CD4-positive, alpha-beta T cell (primary cell): ENCODE results near the gene PACSIN2. TPM values are rescaled to one million over a fixed set of nuclear protein-coding genes. Genes with fewer than 3 reads are reported as not detected.

Experiments used
- ATAC-seq: fragments of 200-7000 bp; cut with Tn5 transposase; one replicate; pipeline ENCODE4 v1.10.0; 2022; ENCODE audit warnings: mild to moderate bottlenecking; ENCODE audit not compliant: poor library complexity
- CTCF ChIA-PET: fragments of 350-600 bp; sonication (Branson Sonifier 250); formaldehyde crosslinking; loops from one replicate; lab custom pipeline; 2021; ENCODE audit warnings: antibody characterized with exemption, inconsistent platforms; lab: Charles Lee
- POLR2A ChIA-PET: fragments of 350-600 bp; sonication (Branson Sonifier 250); formaldehyde crosslinking; loops from one replicate; lab custom pipeline; 2021; ENCODE audit warnings: antibody characterized with exemption, inconsistent platforms; lab: Charles Lee
- DNase-seq, 14 experiments: peaks; one replicate each; pipeline ENCODE4 v3.0.0-alpha.2; 2013 to 2020; ENCODE audit warnings: mixed read lengths in 2 of 14
- H3K27ac ChIP-seq, 2 donors: one replicate each; pipeline versions ENCODE4 v1.5.1 to v1.7.0; 2013; ENCODE audit warnings: low read length in 2 of 2, low read depth in 1 of 2, mild to moderate bottlenecking in 1 of 2
- H3K27me3 ChIP-seq, 2 experiments: 1 replicate in 1 of 2; 2 replicates in 1 of 2; pipeline versions ENCODE4 v1.6.1 to v1.7.0; 2013; ENCODE audit warnings: low read length in 2 of 2, control low read depth in 1 of 2, mild to moderate bottlenecking in 1 of 2, moderate library complexity in 1 of 2; ENCODE audit not compliant: insufficient read depth in 2 of 2, control insufficient read depth in 1 of 2
- H3K36me3 ChIP-seq: one replicate; pipeline ENCODE4 v1.6.1; 2013; ENCODE audit warnings: low read length, control low read depth; ENCODE audit not compliant: insufficient read depth
- H3K4me1 ChIP-seq: one replicate; pipeline ENCODE4 v1.6.1; 2013; ENCODE audit warnings: low read length, control low read depth; ENCODE audit not compliant: insufficient read depth
- H3K4me3 ChIP-seq: one replicate; pipeline ENCODE4 v1.5.1; 2013; ENCODE audit warnings: mild to moderate bottlenecking, low read length, moderate library complexity
- H3K9me3 ChIP-seq, 2 experiments: 1 replicate in 1 of 2; 2 replicates in 1 of 2; pipeline versions ENCODE4 v1.6.1 to v1.7.0; 2013; ENCODE audit warnings: low read length in 2 of 2, mild to moderate bottlenecking in 2 of 2, control low read depth in 1 of 2, moderate library complexity in 1 of 2; ENCODE audit not compliant: control insufficient read depth in 1 of 2, insufficient read depth in 1 of 2
- H3K27ac Mint-ChIP-seq: one replicate; pipeline ENCODE4 v1.8.0; 2020; ENCODE audit warnings: mixed read lengths
- H3K27me3 Mint-ChIP-seq: one replicate; pipeline ENCODE4 v1.8.0; 2021; ENCODE audit warnings: mixed read lengths
- H3K36me3 Mint-ChIP-seq: one replicate; pipeline ENCODE4 v1.8.0; 2021; ENCODE audit warnings: low read depth, mixed read lengths
- H3K4me1 Mint-ChIP-seq: one replicate; pipeline ENCODE4 v1.8.0; 2021; ENCODE audit warnings: low read depth, mixed read lengths
- H3K4me3 Mint-ChIP-seq: one replicate; pipeline ENCODE4 v1.8.0; 2020; ENCODE audit warnings: mild to moderate bottlenecking, mixed read lengths
- H3K9me3 Mint-ChIP-seq: one replicate; pipeline ENCODE4 v1.8.0; 2020; ENCODE audit warnings: mixed read lengths
- intact Hi-C, 2 experiments: fragments of 100-400 bp; cut with DNase I in 1 of 2; cut with micrococcal nuclease in 1 of 2; formaldehyde crosslinking; loops; one replicate each; pipeline versions ENCODE4 v1.15.1 to v1.9.0; 2023 to 2025; cut with DNase I, micrococcal nuclease
- total RNA-seq, 174 experiments: library from RNA in 2 of 174; stranded (reverse) in 2 of 174; gene quantifications; one replicate each; pipeline ENCODE4 v1.2.3 and lab custom pipeline; 2021 to 2026
- TF ChIP-seq, protein P1 (sequence below): fragments of 200-600 bp; IDR thresholded peaks from one replicate; pipeline ENCODE4 v1.8.0; 2022; ENCODE audit warnings: antibody characterized with exemption, mild to moderate bottlenecking

PACSIN2 gene
- total RNA-seq, 2 experiments from 2014 or later = 23.3 to 25.5 TPM

DNA sequence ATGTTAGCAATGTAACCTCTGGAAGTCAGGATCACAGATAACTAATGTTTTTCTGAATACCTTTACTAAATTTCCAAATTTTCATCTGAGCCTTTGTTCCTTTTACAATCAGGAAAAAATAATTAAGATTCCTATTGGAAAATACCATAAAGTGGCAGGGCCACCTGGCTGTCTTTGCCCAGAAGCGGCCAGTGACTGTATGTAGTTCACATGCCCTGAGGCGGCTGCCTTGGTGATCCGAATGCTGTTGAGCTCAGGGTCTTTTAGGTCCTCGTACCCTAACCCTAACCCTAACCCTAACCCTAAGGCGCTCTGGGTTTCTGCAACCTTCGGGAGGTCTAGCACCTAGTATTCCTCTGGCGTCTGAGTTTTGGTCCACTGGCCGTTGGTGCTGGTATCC, 149.4 kb downstream of the PACSIN2 start:
- CTCF ChIA-PET = no interaction called here
- H3K4me3 Mint-ChIP-seq = no peak overlapping the region
- DNase-seq (no peak), ATAC-seq (no peak)
- H3K36me3 Mint-ChIP-seq = peaks cover 10% of the 10 kb centered on the region
- peaks cover 12% of the 10 kb centered on the region for H3K4me1 Mint-ChIP-seq
- H3K36me3 ChIP-seq = peaks cover 1% of the 10 kb centered on the region
- no peak overlapping the region for H3K27ac Mint-ChIP-seq
- no peaks in the 10 kb centered on the region for H3K27me3 ChIP-seq
- intact Hi-C loops = no loop called here
- no peaks in the 10 kb centered on the region for H3K27me3 Mint-ChIP-seq
- TF ChIP-seq, protein P1, sequence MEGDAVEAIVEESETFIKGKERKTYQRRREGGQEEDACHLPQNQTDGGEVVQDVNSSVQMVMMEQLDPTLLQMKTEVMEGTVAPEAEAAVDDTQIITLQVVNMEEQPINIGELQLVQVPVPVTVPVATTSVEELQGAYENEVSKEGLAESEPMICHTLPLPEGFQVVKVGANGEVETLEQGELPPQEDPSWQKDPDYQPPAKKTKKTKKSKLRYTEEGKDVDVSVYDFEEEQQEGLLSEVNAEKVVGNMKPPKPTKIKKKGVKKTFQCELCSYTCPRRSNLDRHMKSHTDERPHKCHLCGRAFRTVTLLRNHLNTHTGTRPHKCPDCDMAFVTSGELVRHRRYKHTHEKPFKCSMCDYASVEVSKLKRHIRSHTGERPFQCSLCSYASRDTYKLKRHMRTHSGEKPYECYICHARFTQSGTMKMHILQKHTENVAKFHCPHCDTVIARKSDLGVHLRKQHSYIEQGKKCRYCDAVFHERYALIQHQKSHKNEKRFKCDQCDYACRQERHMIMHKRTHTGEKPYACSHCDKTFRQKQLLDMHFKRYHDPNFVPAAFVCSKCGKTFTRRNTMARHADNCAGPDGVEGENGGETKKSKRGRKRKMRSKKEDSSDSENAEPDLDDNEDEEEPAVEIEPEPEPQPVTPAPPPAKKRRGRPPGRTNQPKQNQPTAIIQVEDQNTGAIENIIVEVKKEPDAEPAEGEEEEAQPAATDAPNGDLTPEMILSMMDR = no peak
- H3K4me1 ChIP-seq = no peaks in the 10 kb centered on the region
- no peak overlapping the region for H3K27ac ChIP-seq
- H3K9me3 Mint-ChIP-seq = no peaks in the 10 kb centered on the region
- no peak overlapping the region for H3K4me3 ChIP-seq
- POLR2A ChIA-PET = no interaction called here
- H3K9me3 ChIP-seq = no peaks in the 10 kb centered on the region

DNA sequence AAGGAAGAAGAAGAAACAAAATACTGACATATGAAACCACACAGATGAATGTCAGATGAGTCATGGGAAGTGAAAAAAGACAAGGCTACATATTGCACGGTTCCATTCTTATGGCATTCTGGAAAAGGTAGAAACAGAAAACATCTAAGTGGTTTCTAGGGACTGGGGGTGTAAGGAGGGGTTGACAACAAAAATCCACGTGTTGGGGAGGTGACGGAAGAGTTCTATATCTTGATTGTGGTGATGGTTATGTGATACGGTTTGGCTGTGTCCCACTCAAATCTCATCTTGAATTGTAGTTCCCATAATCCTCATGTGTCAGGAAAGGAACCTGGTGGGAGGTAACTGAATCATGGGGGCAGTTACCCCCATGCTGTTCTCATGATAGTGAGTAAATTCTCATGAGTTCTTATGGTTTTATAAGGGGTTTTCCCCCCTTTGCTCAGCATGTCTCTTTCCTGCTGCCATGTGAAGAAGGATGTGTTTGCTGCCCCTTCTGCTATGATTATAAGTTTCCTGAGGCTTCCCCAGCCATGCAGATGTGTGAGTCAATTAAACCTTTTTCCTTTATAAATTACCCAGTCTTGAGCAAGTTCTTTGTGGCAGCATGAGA, 151.5 kb downstream of the PACSIN2 start:
- Histone ChIP-seq H3K27ac (no peak overlapping the region), H3K36me3 (no peaks in the 10 kb centered on the region), H3K27me3 (no peaks in the 10 kb centered on the region), H3K9me3 (no peaks in the 10 kb centered on the region), H3K4me1 (no peaks in the 10 kb centered on the region), H3K4me3 (no peak overlapping the region)
- Mint-ChIP-seq H3K4me1 (peaks cover 17% of the 10 kb centered on the region), H3K27ac (no peak overlapping the region), H3K4me3 (no peak overlapping the region), H3K27me3 (no peaks in the 10 kb centered on the region), H3K36me3 (peaks cover 4% of the 10 kb centered on the region), H3K9me3 (no peaks in the 10 kb centered on the region)
- POLR2A ChIA-PET = no interaction called here
- DNase-seq (peak in 3 of 14 experiments; percentile 25 to 61 (median 46)), ATAC-seq (peak; percentile 30)
- TF ChIP-seq, protein P1 = no peak
- CTCF ChIA-PET = interaction anchor here (0.6 kb wide), 1 partner anchor 1118 kb away, joined by 4 read pairs; no protein-coding TSS in a partner anchor
- intact Hi-C loops = no loop called here

DNA sequence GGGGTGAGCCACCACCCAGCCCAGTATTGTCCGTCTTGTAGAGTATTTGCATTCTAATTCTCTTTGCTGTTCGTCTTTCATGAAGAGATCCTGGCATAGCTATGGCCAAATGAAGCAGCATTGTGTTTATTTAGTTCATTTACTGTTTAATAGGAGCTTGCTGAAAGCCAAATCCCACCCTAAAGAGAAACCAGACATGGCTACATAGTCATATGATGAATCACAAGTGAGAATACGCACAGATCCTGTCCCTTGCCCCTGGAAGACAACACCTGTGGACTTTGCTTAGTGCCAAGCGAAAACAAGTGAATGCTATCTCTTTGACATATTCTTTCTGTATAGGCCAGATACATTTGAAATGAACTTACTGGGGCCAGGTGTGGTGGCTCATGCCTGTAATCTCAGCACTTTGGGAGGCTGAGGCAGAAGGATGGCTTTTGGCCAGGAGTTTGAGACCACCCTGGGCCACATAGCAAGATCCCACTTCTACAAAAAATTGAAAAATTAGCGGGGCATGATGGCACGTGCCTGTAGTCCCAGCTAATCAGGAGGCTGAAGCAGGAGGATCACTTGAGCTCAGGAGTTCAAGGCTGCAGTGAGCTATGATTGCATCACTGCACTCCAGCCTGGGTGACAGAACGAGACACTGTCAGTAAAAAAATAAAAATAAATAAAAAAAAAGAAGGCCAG, 152.8 kb downstream of the PACSIN2 start:
- Histone ChIP-seq H3K4me1 (peaks cover 10% of the 10 kb centered on the region), H3K4me3 (no peak overlapping the region), H3K27ac (no peak overlapping the region), H3K27me3 (no peaks in the 10 kb centered on the region), H3K36me3 (no peaks in the 10 kb centered on the region), H3K9me3 (no peaks in the 10 kb centered on the region)
- Mint-ChIP-seq H3K4me3 (peak overlapping the region; percentile 15), H3K9me3 (no peaks in the 10 kb centered on the region), H3K36me3 (no peaks in the 10 kb centered on the region), H3K27me3 (no peaks in the 10 kb centered on the region), H3K4me1 (peaks cover 17% of the 10 kb centered on the region), H3K27ac (no peak overlapping the region)
- ATAC-seq (no peak), DNase-seq (no peak)
- TF ChIP-seq, protein P1 = no peak
- POLR2A ChIA-PET = no interaction called here
- CTCF ChIA-PET = interaction anchor here (0.6 kb wide), 1 partner anchor 17 kb away, joined by 3 read pairs; no protein-coding TSS in a partner anchor
- intact Hi-C loops = no loop called here
